Right cardiac atrium (tissue), 5 donors: ENCODE measurements around the gene CDS1. TPM values are rescaled to one million over a fixed set of nuclear protein-coding genes. Genes with fewer than 3 reads are reported as not detected.
"Not testable (repeated sequence)": the region's sequence is repeated elsewhere in the genome, so short reads cannot be mapped to it uniquely, and the experiment has no call there.

Experiments used
- ATAC-seq, 2 donors: fragments of 200-7000 bp; cut with Tn5 transposase; one replicate each; pipeline versions ENCODE4 v1.8.0 to v1.9.1; 2020; ENCODE audit warnings: moderate library complexity in 2 of 2, mild to moderate bottlenecking in 1 of 2
- DNase-seq, 3 donors: peaks; one replicate each; pipeline ENCODE4 v3.0.0-alpha.2; 2020
- H3K27ac ChIP-seq: one replicate; pipeline ENCODE4 v1.5.1; 2013; ENCODE audit warnings: mild to moderate bottlenecking, low read length, control low read depth, moderate library complexity
- H3K27me3 ChIP-seq: one replicate; pipeline ENCODE4 v1.6.1; 2013; ENCODE audit not compliant: control insufficient read depth, insufficient read depth
- H3K4me1 ChIP-seq: one replicate; pipeline ENCODE4 v1.6.1; 2013; ENCODE audit warnings: low read length; ENCODE audit not compliant: control insufficient read depth, insufficient read depth
- H3K4me3 ChIP-seq: one replicate; pipeline ENCODE4 v1.5.1; 2013; ENCODE audit warnings: low read length, control low read depth
- H3K9me3 ChIP-seq: one replicate; pipeline ENCODE4 v1.6.1; 2013; ENCODE audit warnings: low read length; ENCODE audit not compliant: control insufficient read depth
- WGBS: extraction: QIAGEN DNeasy Blood & Tissue Kit; methylation state at CpG from one replicate; pipeline ENCODE4 v1.1.7; 2013; 5-methylcytosine and 5-hydroxymethylcytosine counted together
- intact Hi-C, 4 donors: fragments of 100-400 bp; cut with DNase I; formaldehyde crosslinking; loops; one replicate each; pipeline versions ENCODE4 v1.11.0 to v1.14.0; 2022 to 2023
- polyA plus RNA-seq: library from polyadenylated mRNA; stranded (reverse); fragments of 200-250 nt; gene quantifications from one replicate; pipeline ENCODE4 v1.2.3, GENCODE V29; 2013
- total RNA-seq, 4 donors: library from RNA; stranded (reverse); fragmentation: NEBNext Ultra II Directional; extraction: Animal tissue kit (Norgen Biotek cat#: 25700); gene quantifications; one replicate each; pipeline ENCODE4 v1.2.1, GENCODE V29; 2021
- donor health status: healthy with polysubstance abuse.
- donor health status: DM: no; HTN: yes; CAD: no.
- donor health status: DM: no; HTN: no; CAD: no.
- donor health status: DM: no; HTN: yes; CAD: no; lungs with severe emphysema.
- donor health status: DM: yes; HTN: yes; CAD: no.

Gene CDS1
- total and polyA plus RNA-seq, 5 donors: 0.14 to 0.49 (median 0.25) TPM

DNA sequence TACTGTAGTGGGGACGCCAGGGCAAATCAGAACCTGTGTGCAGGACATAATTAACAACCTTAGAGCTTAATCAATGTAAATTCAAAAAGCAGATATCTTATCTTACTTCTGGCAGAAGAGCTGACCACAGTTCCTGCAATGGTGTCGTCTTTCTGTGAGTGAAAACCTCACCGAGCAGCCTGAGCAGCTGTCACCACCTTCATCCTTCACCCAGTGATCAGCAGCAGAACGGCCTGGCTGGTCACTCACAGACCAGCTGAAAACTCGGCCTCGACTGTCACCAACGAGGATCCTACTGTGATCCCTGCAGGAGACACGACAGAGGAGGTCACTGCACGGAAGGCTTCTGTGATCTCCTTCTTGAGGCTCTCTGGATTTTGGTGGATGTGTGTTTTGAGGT is 94.2 kb downstream of the CDS1 start:
- H3K9me3 ChIP-seq: no peaks in the 10 kb centered on the region
- H3K27ac ChIP-seq: no peak overlapping the region
- peak in 1 of 3 donors; percentile 66 for DNase-seq
- no peaks in the 10 kb centered on the region for H3K27me3 ChIP-seq
- ATAC-seq: peak; percentile 48 to 87
- intact Hi-C loops: no loop called here
- no peaks in the 10 kb centered on the region for H3K4me1 ChIP-seq
- no peak overlapping the region for H3K4me3 ChIP-seq
- WGBS: 39% methylated on average over 9 of the region's 9 CpGs

DNA sequence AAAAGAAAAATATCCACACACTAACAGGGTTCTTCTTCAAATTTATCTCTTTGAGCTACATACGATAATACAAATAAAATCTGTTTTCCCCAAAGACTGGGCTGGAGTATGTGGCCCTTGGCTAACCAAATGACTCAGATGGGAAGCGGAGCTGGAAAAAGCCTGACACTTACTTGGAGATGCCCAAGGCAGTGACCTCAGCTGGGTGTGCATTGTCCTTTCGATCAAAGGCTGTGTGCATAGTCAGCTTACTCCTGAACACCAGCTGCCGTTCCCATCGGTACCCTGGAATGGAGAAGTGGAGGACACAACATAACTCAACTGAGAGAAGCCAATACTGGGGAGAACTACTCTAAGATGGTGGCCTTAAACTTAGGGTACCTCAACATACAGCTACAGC is 95.1 kb downstream of the CDS1 start:
- Histone ChIP-seq H3K4me3 (no peak overlapping the region), H3K27ac (no peak overlapping the region), H3K4me1 (no peaks in the 10 kb centered on the region), H3K9me3 (no peaks in the 10 kb centered on the region), H3K27me3 (no peaks in the 10 kb centered on the region)
- 94% methylated on average over 5 of the region's 5 CpGs for WGBS
- DNase-seq (no peak), ATAC-seq (no peak)
- intact Hi-C loops: no loop called here

DNA sequence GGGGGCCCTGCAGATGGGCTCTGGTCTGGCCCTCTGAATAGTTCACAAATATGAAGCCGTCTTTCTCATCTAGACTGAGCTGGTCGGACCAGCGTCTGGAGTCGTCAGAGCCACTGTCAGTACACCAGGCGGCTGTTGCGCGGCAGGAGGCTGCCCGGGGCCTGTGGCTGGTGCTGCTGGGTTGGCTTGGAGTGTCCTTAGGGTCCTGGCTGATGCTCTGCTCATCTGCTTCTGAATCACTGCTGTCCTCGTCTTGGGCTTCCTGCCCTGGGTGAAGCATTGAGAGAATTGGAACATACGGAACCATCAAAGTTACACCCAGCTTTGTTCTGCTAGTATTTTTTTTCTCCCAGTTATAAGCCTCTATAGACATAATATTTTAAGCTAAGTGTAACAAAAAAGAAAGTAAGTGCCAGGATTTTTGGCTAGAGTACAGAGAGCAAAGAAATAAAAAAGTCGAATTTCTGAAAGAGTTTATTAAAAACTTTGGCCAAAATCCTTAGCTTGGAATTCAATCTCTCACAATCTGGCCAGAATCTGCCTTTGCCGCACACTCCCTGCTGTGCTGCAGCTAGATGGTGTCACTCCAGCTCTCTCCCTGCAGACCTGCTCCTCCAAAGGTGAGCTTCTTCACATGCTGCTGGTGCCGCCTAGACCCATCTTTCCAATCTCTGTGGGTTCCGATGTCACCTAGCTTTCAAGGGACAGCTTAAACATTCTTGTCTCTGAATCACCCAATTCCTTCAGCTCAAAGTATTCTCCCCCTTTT is 96.2 kb downstream of the CDS1 start:
- Histone ChIP-seq H3K27me3 (no peaks in the 10 kb centered on the region), H3K4me1 (no peaks in the 10 kb centered on the region), H3K27ac (no peak overlapping the region), H3K4me3 (no peak overlapping the region), H3K9me3 (no peaks in the 10 kb centered on the region)
- ATAC-seq: no peak
- DNase-seq: peak in 1 of 3 donors; percentile 45
- intact Hi-C loops: no loop called here
- 88% methylated on average over 14 of the region's 14 CpGs for WGBS

DNA sequence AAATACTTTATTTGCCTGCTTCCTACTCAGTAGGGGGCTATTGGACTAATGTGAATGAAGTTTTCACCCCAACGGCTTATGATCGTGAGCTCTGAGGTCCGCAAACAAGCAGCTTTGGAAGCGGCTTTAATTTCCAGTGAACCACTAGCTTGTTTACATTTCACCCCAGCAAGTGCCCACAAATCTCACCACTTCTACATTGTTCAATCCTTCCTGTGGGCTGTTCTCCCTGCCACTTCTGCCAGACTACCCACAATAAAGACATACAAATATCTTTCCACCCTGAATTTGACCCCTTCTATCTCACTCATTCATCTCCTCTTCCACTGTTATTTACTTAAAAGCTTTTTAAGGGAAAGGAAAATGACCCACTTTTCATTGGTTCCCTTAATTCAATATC is 98.0 kb downstream of the CDS1 start:
- 97% methylated on average over 4 of the region's 4 CpGs for WGBS
- no peak overlapping the region for H3K4me3 ChIP-seq
- no peaks in the 10 kb centered on the region for H3K9me3 ChIP-seq
- H3K27ac ChIP-seq: no peak overlapping the region
- ATAC-seq (no peak), DNase-seq (no peak)
- intact Hi-C loops: no loop called here
- H3K27me3 ChIP-seq: no peaks in the 10 kb centered on the region
- H3K4me1 ChIP-seq: no peaks in the 10 kb centered on the region

DNA sequence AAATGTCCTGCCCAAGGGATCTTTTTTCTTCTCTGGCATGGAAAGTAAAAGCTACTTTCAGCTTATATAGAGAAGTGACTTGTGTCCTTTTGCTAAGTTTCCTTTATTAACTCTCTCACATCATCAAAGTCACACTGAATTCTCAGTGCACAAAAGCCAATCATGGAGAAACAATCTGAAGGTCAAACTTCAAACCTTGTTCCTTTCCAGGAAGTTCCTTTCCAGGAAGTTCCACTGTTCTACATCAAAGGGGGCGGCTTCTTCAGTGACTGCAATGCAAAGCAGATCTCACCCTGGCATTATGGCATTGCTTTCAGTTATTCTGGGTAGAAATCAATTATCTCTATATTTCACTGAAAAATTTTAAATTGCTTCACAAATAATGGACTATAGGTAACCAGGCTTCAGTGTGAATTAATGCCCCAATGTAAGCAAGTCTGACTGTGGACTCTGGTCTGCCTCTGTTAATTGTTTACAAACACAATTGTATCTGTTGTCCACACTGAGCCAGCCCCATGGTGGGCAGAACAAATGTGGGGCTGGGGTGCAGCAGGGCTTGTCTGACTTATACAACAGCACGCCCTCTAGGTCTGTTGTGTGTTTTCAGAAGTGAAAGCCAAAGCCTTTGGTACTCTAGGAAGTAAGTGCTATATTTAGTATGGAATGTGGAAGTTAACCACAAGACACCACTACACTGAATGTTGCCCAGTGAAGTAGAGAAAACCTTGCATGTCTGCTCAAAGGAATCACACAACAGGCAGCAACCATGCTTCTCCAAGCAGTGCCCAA is 98.8 kb downstream of the CDS1 start:
- ATAC-seq (peak; percentile 64 to 78), DNase-seq (no peak)
- WGBS: 71% methylated on average over 2 of the region's 2 CpGs
- intact Hi-C loops: no loop called here
- no peaks in the 10 kb centered on the region for H3K4me1 ChIP-seq
- H3K27me3 ChIP-seq: no peaks in the 10 kb centered on the region
- no peak overlapping the region for H3K4me3 ChIP-seq
- H3K9me3 ChIP-seq: no peaks in the 10 kb centered on the region
- no peak overlapping the region for H3K27ac ChIP-seq

DNA sequence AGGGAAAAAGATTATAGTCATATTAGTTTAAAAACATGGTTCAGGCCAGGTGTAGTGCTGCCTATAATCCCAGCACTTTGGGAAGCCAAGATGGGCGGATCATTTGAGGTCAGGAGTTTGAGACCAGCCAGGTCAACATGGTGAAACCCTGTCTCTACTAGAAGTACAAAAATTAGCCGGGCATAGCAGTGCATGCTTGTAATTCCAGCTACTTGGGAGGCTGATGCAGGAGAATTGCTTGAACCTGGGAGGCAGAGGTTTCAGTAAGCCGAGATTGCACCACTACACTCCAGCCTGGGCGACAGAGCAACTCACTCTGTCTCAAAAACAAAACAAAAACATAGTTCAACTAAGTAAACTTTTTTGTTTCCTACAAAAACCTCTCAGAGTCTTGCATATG is 99.7 kb downstream of the CDS1 start:
- H3K4me1 ChIP-seq, H3K4me3 ChIP-seq, H3K27ac ChIP-seq, intact Hi-C loops, H3K27me3 ChIP-seq, H3K9me3 ChIP-seq, ATAC-seq, DNase-seq: not testable (repeated sequence)
- WGBS: 86% methylated on average over 4 of the region's 4 CpGs

DNA sequence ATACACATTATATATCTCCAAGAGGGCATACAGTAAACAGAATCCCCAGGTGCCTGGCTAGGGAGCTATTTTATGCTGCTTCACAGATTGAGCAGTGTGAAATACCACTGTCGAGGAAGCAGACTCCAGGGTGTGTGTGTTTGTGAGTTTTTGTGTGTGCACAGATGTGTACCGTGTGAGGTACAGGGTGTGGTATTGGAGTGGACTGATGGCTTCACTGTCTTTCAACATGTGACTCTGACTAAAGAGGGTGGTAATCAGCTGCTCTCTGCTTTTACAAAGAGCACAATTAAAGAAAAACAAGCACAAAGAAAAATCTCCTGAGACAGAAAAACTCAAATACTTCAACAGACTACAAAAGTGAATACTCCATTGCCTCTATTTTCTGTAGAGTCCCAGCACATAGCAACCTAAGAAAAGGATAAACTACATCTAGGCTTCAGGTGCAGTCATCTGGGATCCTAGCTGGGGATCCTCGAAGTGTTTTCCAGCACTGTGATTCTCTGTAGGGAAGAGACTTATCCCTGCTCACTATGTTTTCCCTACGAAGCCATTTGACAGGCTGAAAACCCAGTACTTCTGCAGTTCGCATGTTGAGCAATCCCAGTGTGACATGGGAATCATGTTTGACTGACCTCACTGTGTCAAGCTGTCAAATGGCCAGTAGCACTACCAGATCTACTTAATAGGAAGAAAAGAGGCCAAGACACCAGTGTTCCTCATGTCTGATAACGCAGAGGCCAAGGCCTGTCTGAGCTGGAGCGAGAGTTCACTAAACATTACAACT is 100.3 kb downstream of the CDS1 start:
- H3K9me3 ChIP-seq: no peaks in the 10 kb centered on the region
- no peaks in the 10 kb centered on the region for H3K4me1 ChIP-seq
- intact Hi-C loops: no loop called here
- 69% methylated on average over 7 of the region's 7 CpGs for WGBS
- H3K27ac ChIP-seq: no peak overlapping the region
- no peak overlapping the region for H3K4me3 ChIP-seq
- H3K27me3 ChIP-seq: no peaks in the 10 kb centered on the region
- ATAC-seq: peak in 1 of 2 donors; percentile 45
- DNase-seq: no peak

DNA sequence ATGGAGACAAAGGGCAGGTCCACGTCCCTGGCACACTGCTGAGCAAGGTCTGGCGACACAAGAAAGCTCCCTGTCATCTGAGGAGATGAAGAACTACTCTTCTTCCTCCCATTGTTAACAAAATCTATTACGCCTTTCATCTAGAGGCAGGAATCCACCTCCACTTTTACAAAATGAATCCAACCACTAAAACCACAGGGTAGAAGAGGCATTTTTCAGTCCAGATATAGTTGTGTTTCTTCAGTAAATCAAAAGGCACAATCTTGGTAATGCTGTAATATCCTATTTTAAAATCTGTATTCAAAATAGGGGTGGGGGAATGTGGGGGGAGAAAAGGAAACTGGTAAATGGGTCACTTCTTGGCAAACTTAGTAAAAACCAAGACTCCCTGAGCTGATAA is 101.4 kb downstream of the CDS1 start:
- DNase-seq: no peak
- Histone ChIP-seq H3K9me3 (no peaks in the 10 kb centered on the region), H3K27me3 (no peaks in the 10 kb centered on the region), H3K4me1 (no peaks in the 10 kb centered on the region), H3K27ac (no peak overlapping the region), H3K4me3 (no peak overlapping the region)
- intact Hi-C loops: no loop called here
- ATAC-seq: no peak
- 92% methylated on average over 3 of the region's 3 CpGs for WGBS

DNA sequence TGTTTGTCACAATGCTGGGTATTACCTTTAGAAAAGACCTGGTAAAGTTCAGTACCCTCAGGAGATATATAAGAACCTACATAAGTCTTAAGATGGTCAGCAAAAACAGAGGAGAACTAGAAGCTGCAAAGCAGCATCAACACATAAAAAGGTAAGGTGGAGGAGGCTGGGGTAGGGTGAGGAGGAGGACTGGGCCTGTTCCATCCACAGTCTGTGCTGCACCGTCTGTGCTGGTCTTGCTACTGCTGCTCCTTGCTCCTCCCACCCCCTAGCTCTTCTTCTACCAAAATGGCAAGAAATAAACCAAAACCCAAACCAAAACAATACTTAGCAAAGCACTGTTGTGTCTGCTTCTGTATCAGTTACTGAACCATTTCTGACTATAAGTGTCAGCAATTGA is 102.2 kb downstream of the CDS1 start:
- H3K27ac ChIP-seq: no peak overlapping the region
- no peak overlapping the region for H3K4me3 ChIP-seq
- WGBS: 87% methylated on average over 1 of the region's 1 CpG
- ATAC-seq: no peak
- H3K4me1 ChIP-seq: no peaks in the 10 kb centered on the region
- no peak for DNase-seq
- H3K27me3 ChIP-seq: no peaks in the 10 kb centered on the region
- intact Hi-C loops: no loop called here
- H3K9me3 ChIP-seq: no peaks in the 10 kb centered on the region

DNA sequence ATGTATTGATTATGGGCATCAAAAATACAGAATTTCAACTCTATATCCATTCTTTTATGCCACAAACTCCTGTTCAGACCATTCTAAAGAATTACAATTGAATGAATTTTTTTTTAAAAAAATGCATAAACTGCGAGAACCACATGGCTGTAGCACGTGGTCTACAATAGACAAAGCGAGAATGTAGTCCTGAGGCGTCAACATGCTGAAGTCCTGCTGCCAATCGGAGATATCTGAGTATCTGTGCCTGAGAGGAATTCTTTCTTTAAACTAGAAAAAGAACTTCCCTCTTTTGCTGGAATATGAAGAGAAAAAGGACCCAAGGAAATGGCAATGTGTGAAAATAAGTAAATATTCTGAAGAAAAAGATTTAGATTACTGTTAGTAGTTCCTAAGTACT is 105.7 kb downstream of the CDS1 start:
- 95% methylated on average over 5 of the region's 5 CpGs for WGBS
- H3K4me1 ChIP-seq: peaks cover 1% of the 10 kb centered on the region
- no peak overlapping the region for H3K4me3 ChIP-seq
- H3K27me3 ChIP-seq: no peaks in the 10 kb centered on the region
- no peak for DNase-seq
- H3K27ac ChIP-seq: no peak overlapping the region
- intact Hi-C loops: no loop called here
- no peaks in the 10 kb centered on the region for H3K9me3 ChIP-seq
- ATAC-seq: no peak

DNA sequence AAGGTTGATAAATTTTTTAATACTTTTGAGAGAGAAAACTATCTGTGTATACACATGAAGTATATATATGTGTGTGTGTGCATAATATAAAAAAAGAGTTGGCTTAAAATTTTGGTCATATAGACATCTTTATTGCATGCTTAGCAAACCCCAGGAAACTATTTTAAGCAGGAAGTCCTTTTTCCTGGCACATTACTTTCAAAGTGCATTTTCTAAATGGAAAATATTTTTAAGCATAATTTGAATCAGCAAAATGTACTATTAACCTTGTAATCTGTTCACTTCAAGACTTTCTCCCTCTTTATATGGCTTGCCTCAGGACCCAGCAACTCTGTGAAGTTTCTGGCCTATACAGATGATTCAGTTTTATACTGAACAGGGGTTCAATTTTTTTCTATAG is 106.3 kb downstream of the CDS1 start:
- H3K4me1 ChIP-seq: peaks cover 1% of the 10 kb centered on the region
- no peaks in the 10 kb centered on the region for H3K27me3 ChIP-seq
- ATAC-seq: no peak
- H3K4me3 ChIP-seq: no peak overlapping the region
- no peaks in the 10 kb centered on the region for H3K9me3 ChIP-seq
- no peak overlapping the region for H3K27ac ChIP-seq
- DNase-seq: no peak
- intact Hi-C loops: no loop called here
